Common myeloid progenitor, CD34-positive (primary cell): ENCODE results near the gene MLLT11.

ENCODE experiments used
- CTCF ChIA-PET: fragments of 350-600 bp; sonication (Branson Sonifier 250); formaldehyde crosslinking; loops from one replicate; lab custom pipeline; 2021; ENCODE audit warnings: antibody characterized with exemption; lab: Charles Lee
- POLR2A ChIA-PET: fragments of 350-600 bp; sonication (Branson Sonifier 250); formaldehyde crosslinking; loops from one replicate; lab custom pipeline; 2021; ENCODE audit warnings: antibody characterized with exemption; lab: Charles Lee
- DNase-seq, 3 donors: peaks; one replicate each; pipeline versions ENCODE4 v3.0.0 to v3.0.0-alpha.2; 2013
- H3K27ac ChIP-seq, 2 experiments: 1 replicate in 1 of 2; 2 replicates in 1 of 2; pipeline ENCODE4 v1.7.0; 2013; ENCODE audit warnings: inconsistent platforms in 2 of 2, low read length in 2 of 2, mild to moderate bottlenecking in 2 of 2, low read depth in 1 of 2, moderate library complexity in 1 of 2; ENCODE audit not compliant: severe bottlenecking in 2 of 2, insufficient read depth in 1 of 2, poor library complexity in 1 of 2
- H3K27me3 ChIP-seq, 5 experiments: replicated peaks in 2 of 5; 1 replicate in 3 of 5; 2 replicates in 2 of 5; pipeline versions ENCODE4 v1.6.1 to v1.7.0; 2013; ENCODE audit warnings: low read length in 4 of 5, mild to moderate bottlenecking in 2 of 5, moderate library complexity in 2 of 5, inconsistent platforms in 1 of 5; ENCODE audit not compliant: insufficient read depth in 5 of 5, control insufficient read depth in 4 of 5
- H3K36me3 ChIP-seq, 4 experiments: 1 replicate in 2 of 4; 2 replicates in 2 of 4; pipeline versions ENCODE4 v1.6.1 to v1.7.0; 2013; ENCODE audit warnings: low read length in 3 of 4, control low read depth in 1 of 4, mild to moderate bottlenecking in 1 of 4; ENCODE audit not compliant: control insufficient read depth in 4 of 4, insufficient read depth in 4 of 4
- H3K4me1 ChIP-seq, 4 experiments: 1 replicate in 3 of 4; 2 replicates in 1 of 4; pipeline versions ENCODE4 v1.6.1 to v1.7.1; 2013; ENCODE audit warnings: low read length in 3 of 4, mild to moderate bottlenecking in 3 of 4, control low read depth in 1 of 4, inconsistent platforms in 1 of 4, moderate library complexity in 1 of 4; ENCODE audit not compliant: control insufficient read depth in 4 of 4, insufficient read depth in 4 of 4; ENCODE audit errors: control extremely low read depth in 1 of 4
- H3K4me3 ChIP-seq, 7 experiments: 1 replicate in 4 of 7; 2 replicates in 3 of 7; pipeline versions ENCODE4 v1.5.1 to v1.7.0; 2013; ENCODE audit warnings: mild to moderate bottlenecking in 7 of 7, low read length in 6 of 7, moderate library complexity in 6 of 7, inconsistent platforms in 2 of 7, low read depth in 2 of 7, control low read depth in 1 of 7; ENCODE audit not compliant: insufficient read depth in 4 of 7, control insufficient read depth in 1 of 7; ENCODE audit errors: extremely low read depth in 1 of 7
- H3K9me3 ChIP-seq, 5 experiments: 1 replicate in 4 of 5; 2 replicates in 1 of 5; pipeline versions ENCODE4 v1.6.1 to v1.7.1; 2013; ENCODE audit warnings: low read length in 4 of 5, mild to moderate bottlenecking in 2 of 5, inconsistent platforms in 1 of 5, low read depth in 1 of 5, moderate library complexity in 1 of 5; ENCODE audit not compliant: control insufficient read depth in 4 of 5, insufficient read depth in 2 of 5; ENCODE audit errors: control extremely low read depth in 1 of 5
- WGBS: methylation state at CpG from one replicate; pipeline ENCODE4 v1.1.5; 2013; ENCODE audit not compliant: insufficient coverage; 5-methylcytosine and 5-hydroxymethylcytosine counted together

The MLLT11 gene

DNA sequence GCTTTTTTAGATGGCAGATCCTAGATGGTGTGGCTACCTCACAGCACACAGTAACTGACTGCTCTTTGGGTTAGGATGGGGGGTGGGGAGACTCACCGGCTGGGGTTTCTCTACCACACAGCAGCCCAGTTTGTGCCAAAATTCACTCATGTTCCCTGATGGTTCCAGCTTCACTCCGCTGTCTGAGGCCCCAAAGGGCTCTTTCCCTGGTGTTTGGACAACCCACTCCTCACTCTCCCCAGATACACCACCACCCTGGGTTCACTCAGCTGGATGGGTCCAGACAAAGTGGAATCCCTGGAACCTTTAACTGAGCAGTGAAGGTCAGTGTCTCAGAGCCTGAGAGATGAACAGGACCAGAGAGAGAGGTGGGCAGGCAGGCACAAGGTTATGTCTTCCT is 4.6 kb upstream of the MLLT11 start:
- Histone ChIP-seq H3K36me3 (peaks cover 10 to 60% (median 36%) of the 10 kb centered on the region in 4 experiments), H3K4me1 (peaks cover 18 to 48% (median 44%) of the 10 kb centered on the region in 4 experiments), H3K27me3 (no peaks in the 10 kb centered on the region), H3K4me3 (peak overlapping the region in 4 of 7 experiments; percentile 19 to 69 (median 58)), H3K9me3 (no peaks in the 10 kb centered on the region), H3K27ac (peak overlapping the region; percentile 29 to 93)
- POLR2A ChIA-PET: no interaction called here
- DNase-seq: no peak
- WGBS: no CpG with 5 or more reads among the region's 2 CpGs
- CTCF ChIA-PET: interaction anchor here (1.1 to 7.6 kb wide), 4 partner anchors 9 to 30 kb away, joined by 3 to 59 read pairs (median 10); partner anchors contain the start of gene C1orf56

DNA sequence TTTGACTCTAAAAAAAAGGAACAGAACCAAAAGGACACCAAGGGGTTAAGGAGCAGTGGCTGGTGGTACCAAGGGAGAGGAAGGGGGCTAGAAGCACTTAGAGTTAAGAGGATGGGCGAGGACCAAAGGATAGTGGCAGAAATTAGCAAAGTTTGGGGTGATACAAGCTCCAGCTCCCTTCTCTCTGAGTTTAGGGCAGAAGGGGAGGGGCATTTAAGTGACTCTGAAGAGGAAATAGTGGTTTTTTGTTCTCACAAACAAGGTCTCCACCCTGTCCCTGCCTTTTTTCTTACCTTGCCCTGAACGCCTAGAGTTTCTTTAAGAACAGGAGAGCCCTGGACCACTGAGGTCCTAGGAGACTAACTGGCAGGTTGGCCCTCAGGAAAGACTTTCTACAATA is 4.0 kb upstream of the MLLT11 start:
- 0% methylated on average over 2 of the region's 2 CpGs for WGBS
- Histone ChIP-seq H3K4me1 (peaks cover 18 to 53% (median 48%) of the 10 kb centered on the region in 4 experiments), H3K4me3 (peak overlapping the region in 6 of 7 experiments; percentile 13 to 69 (median 42)), H3K9me3 (no peaks in the 10 kb centered on the region), H3K27me3 (no peaks in the 10 kb centered on the region), H3K36me3 (peaks cover 10 to 57% (median 36%) of the 10 kb centered on the region in 4 experiments), H3K27ac (peak overlapping the region; percentile 29 to 93)
- peak in 2 of 3 donors; percentile 60 to 72 for DNase-seq
- ChIA-PET POLR2A (interaction anchor here (0.7 kb wide), 1 partner anchor 58 kb away, joined by 3 read pairs; no protein-coding TSS in a partner anchor), CTCF (interaction anchor here (1.1 to 7.6 kb wide), 2 partner anchors 10 to 16 kb away, joined by 6 to 59 read pairs; partner anchors contain the start of gene C1orf56)

GRCh38 chr1:151058692-151059091 is 1.5 kb upstream of the MLLT11 start:
- Histone ChIP-seq H3K4me3 (peak overlapping the region; percentile 66 to 98 (median 95)), H3K27ac (peak overlapping the region; percentile 79 to 93), H3K9me3 (no peaks in the 10 kb centered on the region), H3K27me3 (no peaks in the 10 kb centered on the region), H3K4me1 (peaks cover 18 to 60% (median 53%) of the 10 kb centered on the region in 4 experiments), H3K36me3 (peaks cover 7 to 32% (median 17%) of the 10 kb centered on the region in 4 experiments)
- no peak for DNase-seq
- ChIA-PET POLR2A (interaction anchor here (0.6 to 3.6 kb wide), 6 partner anchors 9 to 98 kb away, joined by 3 to 19 read pairs (median 4); partner anchors contain the start of genes BNIPL, C1orf56, GABPB2 and MINDY1), CTCF (interaction anchor here (1.0 to 7.6 kb wide), 7 partner anchors 9 to 41 kb away, joined by 4 to 59 read pairs (median 7); partner anchors contain the start of genes C1orf56 and GABPB2)
- WGBS: 3% methylated on average over 10 of the region's 10 CpGs

DNA sequence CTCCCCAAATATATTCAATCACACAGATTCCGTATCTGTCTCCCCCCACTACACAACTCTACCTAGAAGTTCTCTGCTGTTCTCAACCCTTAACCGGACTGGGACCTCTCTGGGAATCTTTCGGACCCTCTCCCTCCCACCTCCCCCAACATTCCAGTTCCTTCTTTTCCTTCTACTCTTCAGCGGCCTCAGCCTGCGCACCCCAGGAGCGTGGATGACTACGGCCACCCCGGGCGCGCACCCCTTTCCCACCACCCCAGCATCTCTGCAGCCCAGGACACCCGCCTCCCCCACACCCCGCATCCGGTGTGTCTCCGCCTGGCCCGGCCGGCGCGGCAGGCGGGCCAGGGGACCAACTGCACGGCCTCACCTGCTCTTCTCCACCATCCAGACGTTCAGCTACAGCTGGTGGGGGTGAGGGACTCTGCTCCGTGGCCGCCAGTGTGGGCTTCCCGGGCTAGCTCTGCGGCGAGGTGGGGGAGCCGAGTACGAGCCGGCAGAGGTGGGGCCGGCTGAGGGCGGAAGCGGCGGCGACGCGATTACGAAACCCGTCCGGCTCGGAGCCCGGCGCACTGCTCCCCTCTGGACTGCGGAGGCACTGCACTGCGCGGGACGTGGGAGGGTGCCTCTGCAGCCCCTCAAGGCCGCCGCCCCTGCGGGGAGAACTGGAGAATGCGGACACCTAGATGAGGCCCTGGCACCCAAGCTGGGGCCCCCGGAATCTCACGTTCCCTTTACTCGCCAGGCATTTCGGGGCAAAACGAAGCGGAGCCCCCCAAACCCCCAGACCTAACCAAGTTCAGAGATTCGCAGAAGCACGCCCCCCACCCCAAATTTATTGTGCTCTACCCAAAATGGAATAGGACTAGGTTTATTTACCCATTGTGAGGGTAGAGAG is 839 bp upstream of the MLLT11 start, which contains the start of gene CDC42SE1:
Gene CDC42SE1 (minus strand): TSS at position 514 of the 898 bp plus-strand sequence. CDS start 3,892 bp downstream, outside the sequence.
- ChIA-PET CTCF (interaction anchor here (0.8 to 7.6 kb wide), 10 partner anchors 8 to 101 kb away, joined by 3 to 59 read pairs (median 7); partner anchors contain the start of genes C1orf56, GABPB2 and MINDY1), POLR2A (interaction anchor here (0.7 to 3.6 kb wide), 6 partner anchors 8 to 52 kb away, joined by 3 to 19 read pairs (median 4); partner anchors contain the start of genes BNIPL, C1orf56, GABPB2 and MINDY1)
- Histone ChIP-seq H3K27ac (peak within 1 kb of the TSS; percentile 79 to 93), H3K4me1 (peaks cover 18 to 60% (median 53%) of the 10 kb centered on the region in 4 experiments), H3K4me3 (peak within 1 kb of the TSS; percentile 66 to 98 (median 95)), H3K9me3 (no peaks in the 10 kb centered on the region), H3K27me3 (no peaks in the 10 kb centered on the region), H3K36me3 (peaks cover 3 to 27% (median 11%) of the 10 kb centered on the region in 4 experiments)
- WGBS: under 1% methylated on average over 44 of the region's 58 CpGs
- peak; percentile 92 to 96 (median 94) for DNase-seq

GRCh38 chr1:151060657-151061421 is 642 bp downstream of the MLLT11 start:
- WGBS: 100% methylated on average over 1 of the region's 4 CpGs
- POLR2A ChIA-PET: interaction anchor here (0.6 to 3.6 kb wide), 3 partner anchors 10 to 809 kb away, joined by 3 to 19 read pairs (median 3); partner anchors contain the start of gene GABPB2
- H3K36me3 ChIP-seq: peaks cover 0 to 13% (median 0%) of the 10 kb centered on the region in 4 experiments
- no peaks in the 10 kb centered on the region for H3K9me3 ChIP-seq
- H3K27me3 ChIP-seq: no peaks in the 10 kb centered on the region
- DNase-seq: no peak
- H3K4me1 ChIP-seq: peaks cover 18 to 62% (median 44%) of the 10 kb centered on the region in 4 experiments
- CTCF ChIA-PET: interaction anchor here (0.6 to 7.6 kb wide), 14 partner anchors 8 to 97 kb away, joined by 3 to 59 read pairs (median 4); partner anchors contain the start of genes C1orf56, GABPB2 and MINDY1
- peak overlapping the region; percentile 62 to 98 (median 95) for H3K4me3 ChIP-seq
- H3K27ac ChIP-seq: peak overlapping the region in 1 of 2 experiments; percentile 93

GRCh38 chr1:151061704-151062103 is 1.5 kb downstream of the MLLT11 start:
- ChIA-PET CTCF (interaction anchor here (0.6 to 7.6 kb wide), 13 partner anchors 9 to 415 kb away, joined by 3 to 59 read pairs (median 4); partner anchors contain the start of genes C1orf56, GABPB2 and MINDY1), POLR2A (interaction anchor here (3.6 kb wide), 1 partner anchor 9 kb away, joined by 19 read pairs; the partner anchor contains the start of gene GABPB2)
- no peaks in the 10 kb centered on the region for H3K27me3 ChIP-seq
- H3K27ac ChIP-seq: peak overlapping the region in 1 of 2 experiments; percentile 14
- no peak for DNase-seq
- H3K36me3 ChIP-seq: peaks cover 0 to 8% (median 2%) of the 10 kb centered on the region in 4 experiments
- H3K9me3 ChIP-seq: no peaks in the 10 kb centered on the region
- 100% methylated on average over 1 of the region's 2 CpGs for WGBS
- H3K4me3 ChIP-seq: peak overlapping the region in 1 of 7 experiments; percentile 98
- peaks cover 10 to 53% (median 36%) of the 10 kb centered on the region in 4 experiments for H3K4me1 ChIP-seq
